AG04450 (cell line): ENCODE results near the gene OVAAL. TPM values are rescaled to one million over a fixed set of nuclear protein-coding genes. Genes with fewer than 3 reads are reported as not detected.

ENCODE experiments used
- CTCF ChIA-PET: fragments of 300-600, 350-600 bp; formaldehyde crosslinking; extraction: SDS; loops from one replicate; lab custom pipeline; 2022; ENCODE audit warnings: antibody characterized with exemption, inconsistent platforms; lab: Charles Lee
- POLR2A ChIA-PET: fragments of 350-600 bp; formaldehyde crosslinking; extraction: SDS; loops from one replicate; lab custom pipeline; 2021; ENCODE audit warnings: antibody characterized with exemption, inconsistent platforms; lab: Yijun Ruan, JAX
- DNase-seq: peaks from one replicate; pipeline ENCODE4 v3.0.0-alpha.2; 2011; ENCODE audit warnings: low read depth, low spot score
- H3K27ac ChIP-seq: one replicate; pipeline ENCODE4 v1.5.1; 2012; ENCODE audit warnings: low read depth, low read length, control low read depth
- H3K27me3 ChIP-seq: one replicate; pipeline ENCODE4 v1.6.0; 2012; ENCODE audit warnings: low read length; ENCODE audit not compliant: control insufficient read depth, insufficient read depth
- H3K4me3 ChIP-seq: 2 replicates; pipeline ENCODE4 v1.5.1; 2011; ENCODE audit warnings: mild to moderate bottlenecking, low read depth, low read length, control low read depth
- H3K9me3 ChIP-seq: 2 replicates; pipeline ENCODE4 v1.5.1; 2012; ENCODE audit warnings: low read length; ENCODE audit not compliant: control insufficient read depth, insufficient read depth
- CTCF ChIP-seq: IDR thresholded peaks from 2 replicates; pipeline ENCODE4 v1.5.1; 2011; ENCODE audit warnings: low read depth, low read length, control low read depth, inconsistent platforms
- polyA plus RNA-seq: library from polyadenylated mRNA; depleted of rRNA; stranded (reverse); fragments of >200 nt; gene quantifications from 2 replicates; pipeline ENCODE4 v1.2.3, GENCODE V29; 2011

Gene OVAAL
- polyA plus RNA-seq, 1 experiment = not detected

- Histone ChIP-seq H3K27ac (no peak overlapping the region), H3K27me3 (no peaks in the 10 kb centered on the region), H3K9me3 (no peaks in the 10 kb centered on the region), H3K4me3 (no peak overlapping the region)
- no peak for TF ChIP-seq CTCF
- DNase-seq = no peak
- ChIA-PET CTCF (interaction anchor here (0.7 to 6.1 kb wide), 2 partner anchors 9 to 14 kb away, joined by 4 to 37 read pairs; no protein-coding TSS in a partner anchor), POLR2A (interaction anchor here (1.2 to 1.3 kb wide), 2 partner anchors 9 to 107 kb away, joined by 4 to 6 read pairs; partner anchors contain the start of gene XPR1)
Measured at GRCh38 chr1:180524915-180525714, 33.6 kb upstream of the OVAAL start.

- ChIA-PET POLR2A (no interaction called here), CTCF (interaction anchor here (0.8 to 6.1 kb wide), 2 partner anchors 10 to 336 kb away, joined by 3 to 37 read pairs; no protein-coding TSS in a partner anchor)
- DNase-seq = no peak
- Histone ChIP-seq H3K27me3 (no peaks in the 10 kb centered on the region), H3K27ac (no peak overlapping the region), H3K9me3 (no peaks in the 10 kb centered on the region), H3K4me3 (no peak overlapping the region)
- 0 out of 2 replicates have a peak, but pooled peaks have one; percentile 5 for TF ChIP-seq CTCF
Measured at GRCh38 chr1:180525715-180526039, 33.1 kb upstream of the OVAAL start.

GRCh38 chr1:180527101-180527669, 31.6 kb upstream of the OVAAL start:
- no peak for DNase-seq
- POLR2A ChIA-PET = no interaction called here
- no peak for TF ChIP-seq CTCF
- no peak overlapping the region for H3K27ac ChIP-seq
- CTCF ChIA-PET = interaction anchor here (0.7 to 6.1 kb wide), 3 partner anchors 11 to 355 kb away, joined by 3 to 37 read pairs (median 4); no protein-coding TSS in a partner anchor
- H3K4me3 ChIP-seq = no peak overlapping the region
- H3K27me3 ChIP-seq = no peaks in the 10 kb centered on the region
- no peaks in the 10 kb centered on the region for H3K9me3 ChIP-seq

GRCh38 chr1:180528868-180529470, 29.8 kb upstream of the OVAAL start:
- DNase-seq = no peak
- ChIA-PET CTCF (interaction anchor here (0.5 to 6.1 kb wide), 4 partner anchors 13 to 480 kb away, joined by 3 to 37 read pairs (median 8); partner anchors contain the start of gene XPR1), POLR2A (no interaction called here)
- Histone ChIP-seq H3K4me3 (no peak overlapping the region), H3K9me3 (no peaks in the 10 kb centered on the region), H3K27me3 (no peaks in the 10 kb centered on the region), H3K27ac (no peak overlapping the region)
- no peak for TF ChIP-seq CTCF
